ENCODE data around the gene ATG4B.

Gene ATG4B

GRCh38 chr2:241606186-241606585 is 31.3 kb upstream of the ATG4B start:
- POLR2A ChIA-PET: no interaction called here
- CTCF ChIA-PET: interaction anchor here (1.1 kb wide), 1 partner anchor 9 kb away, joined by 4 read pairs; no protein-coding TSS in a partner anchor
- DNase-seq (ENCODE audit: extremely low spot score): no peak
- TF ChIP-seq ELF4 (IDR thresholded peaks at IDR 0.05) (no peak), L3MBTL2 (conservative IDR thresholded peaks at IDR 0.05) (no peak), FOXM1 (IDR thresholded peaks at IDR 0.05; ENCODE audit: borderline replicate concordance) (no peak), LEF1 (IDR thresholded peaks at IDR 0.05; ENCODE audit: borderline replicate concordance) (no peak), NFRKB (IDR thresholded peaks at IDR 0.05) (no peak), CTBP1 (IDR thresholded peaks at IDR 0.05; ENCODE audit: borderline replicate concordance) (no peak), ZNF384 (IDR thresholded peaks at IDR 0.05) (no peak), ARNT (IDR thresholded peaks at IDR 0.05) (no peak), TARDBP (IDR thresholded peaks at IDR 0.05) (no peak), FOXK2 (IDR thresholded peaks at IDR 0.05) (no peak), BHLHE40 (IDR thresholded peaks at IDR 0.05; ENCODE audit: borderline replicate concordance) (no peak), SUZ12 (IDR thresholded peaks at IDR 0.05) (no peak), SP1 (IDR thresholded peaks at IDR 0.05) (no peak), FOXA1 (IDR thresholded peaks at IDR 0.05) (no peak), HDGF (IDR thresholded peaks at IDR 0.05; ENCODE audit: borderline replicate concordance) (no peak)
- TF ChIP-seq, protein P1, sequence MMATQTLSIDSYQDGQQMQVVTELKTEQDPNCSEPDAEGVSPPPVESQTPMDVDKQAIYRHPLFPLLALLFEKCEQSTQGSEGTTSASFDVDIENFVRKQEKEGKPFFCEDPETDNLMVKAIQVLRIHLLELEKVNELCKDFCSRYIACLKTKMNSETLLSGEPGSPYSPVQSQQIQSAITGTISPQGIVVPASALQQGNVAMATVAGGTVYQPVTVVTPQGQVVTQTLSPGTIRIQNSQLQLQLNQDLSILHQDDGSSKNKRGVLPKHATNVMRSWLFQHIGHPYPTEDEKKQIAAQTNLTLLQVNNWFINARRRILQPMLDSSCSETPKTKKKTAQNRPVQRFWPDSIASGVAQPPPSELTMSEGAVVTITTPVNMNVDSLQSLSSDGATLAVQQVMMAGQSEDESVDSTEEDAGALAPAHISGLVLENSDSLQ (IDR thresholded peaks at IDR 0.05): no peak

DNA sequence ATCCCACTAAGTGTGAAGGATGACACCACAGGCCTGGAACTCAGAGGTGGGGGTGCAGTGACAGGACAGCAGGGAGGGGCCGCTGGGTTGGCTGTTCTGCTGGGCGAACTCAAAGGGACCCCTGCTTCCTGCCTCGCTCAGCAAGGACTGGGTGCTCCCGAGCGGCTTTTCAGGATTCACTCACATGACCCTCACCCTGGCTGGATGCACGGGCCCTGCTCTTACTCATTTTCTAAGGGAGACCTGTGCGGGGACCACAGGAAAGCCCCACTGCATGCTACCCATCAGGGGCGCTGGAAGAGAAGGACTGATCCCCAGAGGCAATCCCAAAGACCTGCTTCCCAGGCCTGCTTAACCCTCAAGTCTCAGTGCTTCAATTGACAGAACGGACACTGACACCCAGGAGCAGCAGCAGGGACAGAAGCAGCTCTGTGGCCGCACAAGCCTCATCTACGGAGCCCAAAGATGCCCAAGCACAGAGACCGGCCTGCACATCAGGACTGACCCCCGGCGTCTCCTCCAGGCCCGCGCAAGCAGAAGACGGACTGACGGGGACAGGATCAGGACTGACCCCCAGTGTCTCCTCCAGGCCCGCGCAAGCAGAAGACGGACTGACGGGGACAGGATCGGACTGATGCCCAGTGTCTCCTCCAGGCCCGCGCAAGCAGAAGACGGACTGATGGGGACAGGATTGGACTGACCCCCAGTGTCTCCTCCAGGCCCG is 30.2 kb upstream of the ATG4B start:
- TF ChIP-seq NFRKB (IDR thresholded peaks at IDR 0.05) (no peak), ZNF384 (IDR thresholded peaks at IDR 0.05) (no peak)
- no peak for DNase-seq (ENCODE audit: extremely low spot score)
- ChIA-PET CTCF (no interaction called here), POLR2A (no interaction called here)

- no peak for TF ChIP-seq HDGF (IDR thresholded peaks at IDR 0.05; ENCODE audit: borderline replicate concordance)
- TF ChIP-seq SUZ12 (IDR thresholded peaks at IDR 0.05): no peak
- no peak for TF ChIP-seq ARNT (IDR thresholded peaks at IDR 0.05)
- TF ChIP-seq ZNF384 (IDR thresholded peaks at IDR 0.05): no peak
- POLR2A ChIA-PET: no interaction called here
- CTCF ChIA-PET: no interaction called here
- no peak for DNase-seq (ENCODE audit: extremely low spot score)
Measured at GRCh38 chr2:241608881-241609280, 28.6 kb upstream of the ATG4B start.

DNA sequence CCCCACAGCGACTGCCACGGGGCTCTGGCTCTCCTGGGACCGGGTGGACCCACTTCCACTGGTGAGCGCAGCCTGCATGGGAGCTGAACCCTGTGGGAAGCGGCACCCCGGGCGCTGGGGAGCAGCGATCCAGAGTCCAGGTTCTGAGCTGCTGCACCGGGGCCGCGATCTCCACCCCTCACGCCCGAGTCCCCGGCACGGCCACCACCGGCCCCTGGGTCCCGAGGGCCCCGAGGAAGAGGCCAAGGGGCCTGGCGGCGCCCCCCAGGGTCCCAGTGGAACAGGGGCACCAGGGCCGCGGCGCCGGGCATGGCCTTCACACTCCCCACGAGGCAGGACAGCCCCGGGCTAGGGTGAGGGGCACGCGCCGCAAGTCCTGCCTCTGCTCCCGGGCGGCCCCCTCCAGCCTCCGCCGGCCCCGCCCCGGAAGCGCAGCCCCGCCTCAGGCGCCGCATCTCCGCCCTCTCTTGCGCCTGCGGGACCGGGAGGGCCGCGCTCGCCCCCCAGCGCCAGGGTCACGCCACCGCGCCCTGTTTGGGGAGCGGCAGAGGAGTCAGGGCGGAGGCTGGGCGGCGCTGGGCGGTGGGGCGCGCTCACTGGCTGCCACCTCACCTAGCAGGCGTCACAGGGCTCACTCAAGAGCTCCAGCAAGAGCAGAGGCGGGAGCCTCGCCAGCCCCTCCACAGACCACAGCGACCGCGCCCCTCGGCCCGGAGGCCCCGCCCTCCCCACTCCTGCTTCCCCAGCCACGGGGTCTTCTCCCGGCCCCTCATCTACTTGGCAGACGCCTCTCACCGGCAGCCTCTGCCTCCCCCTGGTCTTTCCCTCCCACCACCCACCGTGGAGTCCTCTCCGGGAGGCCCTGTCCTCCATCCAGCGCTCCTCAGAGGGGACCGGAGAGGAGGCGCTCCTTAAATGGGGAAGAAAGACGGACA is 27.4 kb upstream of the ATG4B start:
- peak; percentile 32; the same call in 1 of the 2 replicates for TF ChIP-seq L3MBTL2 (conservative IDR thresholded peaks at IDR 0.05)
- no peak for TF ChIP-seq SUZ12 (IDR thresholded peaks at IDR 0.05)
- no peak for TF ChIP-seq NFRKB (IDR thresholded peaks at IDR 0.05)
- no peak; the same call in 1 of the 2 replicates for TF ChIP-seq LEF1 (IDR thresholded peaks at IDR 0.05; ENCODE audit: borderline replicate concordance)
- DNase-seq (ENCODE audit: extremely low spot score): peak; percentile 85
- CTCF ChIA-PET: interaction anchor here (0.6 to 1.0 kb wide), 4 partner anchors 11 to 108 kb away, joined by 3 read pairs; no protein-coding TSS in a partner anchor
- POLR2A ChIA-PET: interaction anchor here (1.1 kb wide), 1 partner anchor 24 kb away, joined by 3 read pairs; no protein-coding TSS in a partner anchor

DNA sequence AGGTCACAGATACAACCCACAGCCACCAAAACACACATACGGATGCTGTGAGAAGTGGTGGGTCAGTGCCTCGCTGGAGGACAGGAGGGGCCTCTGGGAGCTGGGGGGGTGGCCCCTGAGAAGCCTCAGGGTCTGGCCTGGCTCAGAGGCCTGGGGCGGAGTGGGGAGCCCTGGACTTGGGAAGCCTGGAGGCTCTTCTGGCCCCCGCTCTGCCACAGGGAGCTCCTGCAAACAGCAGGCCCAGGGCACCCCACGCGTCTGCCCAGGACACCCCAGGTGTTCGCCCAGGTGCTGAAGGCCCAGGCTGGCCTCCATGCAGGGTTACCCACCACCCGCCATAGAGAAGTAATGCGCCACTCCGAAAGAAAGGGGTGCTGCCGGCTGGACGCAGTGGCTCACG is 26.4 kb upstream of the ATG4B start:
- DNase-seq (ENCODE audit: extremely low spot score): no peak
- ChIA-PET CTCF (no interaction called here), POLR2A (interaction anchor here (1.1 kb wide), 1 partner anchor 23 kb away, joined by 3 read pairs; no protein-coding TSS in a partner anchor)
- TF ChIP-seq BHLHE40 (IDR thresholded peaks at IDR 0.05; ENCODE audit: borderline replicate concordance): no peak
- TF ChIP-seq L3MBTL2 (conservative IDR thresholded peaks at IDR 0.05): no peak
- TF ChIP-seq HDGF (IDR thresholded peaks at IDR 0.05; ENCODE audit: borderline replicate concordance): no peak
- TF ChIP-seq, protein P1 (IDR thresholded peaks at IDR 0.05): no peak
- no peak for TF ChIP-seq FOXA1 (IDR thresholded peaks at IDR 0.05)
- no peak for TF ChIP-seq ELF4 (IDR thresholded peaks at IDR 0.05)
- no peak for TF ChIP-seq NFRKB (IDR thresholded peaks at IDR 0.05)
- no peak for TF ChIP-seq ZNF384 (IDR thresholded peaks at IDR 0.05)
- TF ChIP-seq ARNT (IDR thresholded peaks at IDR 0.05): no peak
- no peak for TF ChIP-seq FOXM1 (IDR thresholded peaks at IDR 0.05; ENCODE audit: borderline replicate concordance)
- no peak for TF ChIP-seq CTBP1 (IDR thresholded peaks at IDR 0.05; ENCODE audit: borderline replicate concordance)
- no peak for TF ChIP-seq FOXK2 (IDR thresholded peaks at IDR 0.05)

DNA sequence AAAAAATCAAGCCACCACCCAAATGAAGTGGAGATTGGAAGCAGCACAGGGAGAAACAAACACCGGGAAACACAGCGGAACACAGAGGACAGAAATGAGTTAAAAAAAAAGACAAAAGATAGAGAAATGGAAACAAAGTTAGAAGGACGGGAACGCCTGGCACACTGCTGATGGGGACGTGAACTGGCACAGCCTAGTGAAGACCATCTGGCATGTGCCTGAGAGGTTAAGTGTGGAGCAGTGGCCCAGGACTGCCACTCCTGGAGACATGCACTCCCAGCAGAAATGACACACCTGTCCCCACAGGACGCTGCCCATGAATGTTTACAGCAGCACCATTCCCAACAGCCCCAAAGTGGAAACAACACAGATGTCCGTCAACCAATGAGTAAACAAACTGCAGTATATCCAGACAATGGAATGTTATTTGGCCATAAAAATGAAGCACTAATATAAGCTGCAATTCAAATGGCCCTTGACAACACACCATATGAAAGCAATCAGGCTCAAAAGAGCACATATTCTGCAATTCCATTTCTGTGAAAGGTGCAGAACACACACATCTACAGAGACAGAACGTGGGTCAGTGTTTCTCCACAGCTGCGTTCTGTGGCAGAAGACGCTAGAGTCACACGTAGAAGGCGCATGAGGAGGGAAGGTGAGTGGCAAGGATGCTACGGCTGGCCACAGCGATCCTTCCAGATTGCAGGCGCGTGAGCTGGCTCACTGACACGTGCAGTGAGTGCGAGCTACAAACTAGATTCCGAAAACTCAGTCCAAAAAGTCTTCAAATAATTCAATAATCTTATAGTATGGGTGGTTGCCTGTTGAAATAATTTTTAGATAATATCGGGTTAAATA is 25.1 kb upstream of the ATG4B start:
- TF ChIP-seq LEF1 (IDR thresholded peaks at IDR 0.05; ENCODE audit: borderline replicate concordance) (no peak), SP1 (IDR thresholded peaks at IDR 0.05) (no peak), TARDBP (IDR thresholded peaks at IDR 0.05) (no peak), FOXA1 (IDR thresholded peaks at IDR 0.05) (no peak), ZNF384 (IDR thresholded peaks at IDR 0.05) (no peak), CTBP1 (IDR thresholded peaks at IDR 0.05; ENCODE audit: borderline replicate concordance) (no peak), ARNT (IDR thresholded peaks at IDR 0.05) (no peak), ELF4 (IDR thresholded peaks at IDR 0.05) (no peak), FOXK2 (IDR thresholded peaks at IDR 0.05) (no peak), NFRKB (IDR thresholded peaks at IDR 0.05) (no peak), HDGF (IDR thresholded peaks at IDR 0.05; ENCODE audit: borderline replicate concordance) (no peak), SUZ12 (IDR thresholded peaks at IDR 0.05) (no peak), BHLHE40 (IDR thresholded peaks at IDR 0.05; ENCODE audit: borderline replicate concordance) (no peak), FOXM1 (IDR thresholded peaks at IDR 0.05; ENCODE audit: borderline replicate concordance) (no peak)
- TF ChIP-seq, protein P1 (IDR thresholded peaks at IDR 0.05): no peak
- ChIA-PET CTCF (no interaction called here), POLR2A (no interaction called here)
- DNase-seq (ENCODE audit: extremely low spot score): no peak

Measured in HEK293T (cell line).